ENCODE measurements around the gene IARS2.
"Not testable (repeated sequence)": the region's sequence is repeated elsewhere in the genome, so short reads cannot be mapped to it uniquely, and the experiment has no call there.

GRCh38 chr1:220169887-220170286, 76.0 kb downstream of the IARS2 start:
- TF ChIP-seq L3MBTL2 (conservative IDR thresholded peaks at IDR 0.05); SUZ12 (IDR thresholded peaks at IDR 0.05); FOXK2 (IDR thresholded peaks at IDR 0.05); SP1 (IDR thresholded peaks at IDR 0.05); NFRKB (IDR thresholded peaks at IDR 0.05); FOXM1 (IDR thresholded peaks at IDR 0.05; ENCODE audit: borderline replicate concordance); HDGF (IDR thresholded peaks at IDR 0.05; ENCODE audit: borderline replicate concordance); PKNOX1 (IDR thresholded peaks at IDR 0.05); ZNF384 (IDR thresholded peaks at IDR 0.05): not testable (repeated sequence)
